Vagina (tissue), 2 donors: Measurements from ENCODE around the gene S1PR2. TPM values are rescaled to one million over a fixed set of nuclear protein-coding genes. Genes with fewer than 3 reads are reported as not detected.

Experiments
- DNase-seq, 2 donors: peaks; one replicate each; pipeline ENCODE4 v3.0.0-alpha.2; 2017; ENCODE audit errors: extremely low spot score in 2 of 2
- H3K27ac ChIP-seq: fragments of 200-600 bp; sonication (generic); one replicate; pipeline ENCODE4 v1.5.1; 2019
- H3K27me3 ChIP-seq: fragments of 200-600 bp; sonication (generic); one replicate; pipeline ENCODE4 v1.5.1; 2019
- H3K36me3 ChIP-seq, 2 donors: fragments of 200-600 bp; sonication (generic); one replicate each; pipeline ENCODE4 v1.5.1; 2017 to 2019
- H3K4me1 ChIP-seq: fragments of 200-600 bp; sonication (generic); one replicate; pipeline ENCODE4 v1.5.1; 2019
- H3K4me3 ChIP-seq, 2 donors: fragments of 200-600 bp; sonication (generic); 1 replicate in 1 of 2; 2 replicates in 1 of 2; pipeline ENCODE4 v1.5.1; 2016 to 2019
- H3K9me3 ChIP-seq: fragments of 200-600 bp; sonication (generic); one replicate; pipeline ENCODE4 v1.5.1; 2019
- POLR2A ChIP-seq, 2 donors: fragments of 450-650 bp; IDR thresholded peaks; one replicate each; pipeline ENCODE4 v1.6.1; 2017; ENCODE audit warnings: antibody characterized with exemption in 2 of 2, mild to moderate bottlenecking in 2 of 2, moderate library complexity in 2 of 2
- POLR2AphosphoS5 ChIP-seq, 2 donors: sonication (generic); formaldehyde crosslinking; IDR thresholded peaks; one replicate each; pipeline ENCODE4 v1.9.0; 2017; ENCODE audit warnings: antibody characterized with exemption in 2 of 2, mild to moderate bottlenecking in 2 of 2, low read depth in 1 of 2; ENCODE audit not compliant: insufficient read depth in 1 of 2
- intact Hi-C: fragments of 100-400 bp; cut with DNase I; formaldehyde crosslinking; loops from one replicate; pipeline ENCODE4 v1.15.1; 2023
- total RNA-seq: library from RNA; depleted of rRNA; stranded (reverse); fragments of >200 nt; gene quantifications from one replicate; pipeline ENCODE4 v1.2.3, GENCODE V29; 2016
- TF ChIP-seq, protein P1 (sequence below), 3 experiments: fragments of 450-650 bp in 2 of 3; fragments of 200-600 bp in 1 of 3; sonication (generic) in 1 of 3; IDR thresholded peaks; one replicate each; pipeline ENCODE4 v1.5.1; 2017 to 2019; ENCODE audit warnings: antibody characterized with exemption in 3 of 3, mild to moderate bottlenecking in 2 of 3, moderate library complexity in 2 of 3

Gene S1PR2
- total RNA-seq, 1 donor from 2014 or later: 28.2 TPM

DNA sequence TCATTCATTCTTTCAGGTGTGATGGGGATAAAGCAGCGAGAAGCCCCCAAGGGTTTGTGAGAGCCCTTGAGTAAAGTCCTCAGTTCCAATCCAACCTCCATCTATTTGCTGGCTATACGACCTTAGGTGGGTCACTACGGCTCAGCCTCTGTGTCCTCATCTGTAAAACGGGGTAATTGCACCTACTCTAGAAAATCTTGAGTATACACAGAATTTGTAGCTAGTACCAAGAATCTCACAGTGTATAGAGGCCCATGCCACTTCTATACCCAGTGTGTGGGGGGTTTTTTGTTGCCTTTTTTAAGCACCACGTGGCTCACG lies 36.0 kb downstream of the S1PR2 start:
- Histone ChIP-seq H3K27me3 (no peaks in the 10 kb centered on the region), H3K27ac (peak overlapping the region; percentile 83), H3K9me3 (no peaks in the 10 kb centered on the region), H3K36me3 (no peaks in the 10 kb centered on the region), H3K4me3 (peak overlapping the region; percentile 57 to 89), H3K4me1 (peaks cover 27% of the 10 kb centered on the region)
- intact Hi-C loops: no loop called here
- DNase-seq: no peak
- TF ChIP-seq, protein P1, sequence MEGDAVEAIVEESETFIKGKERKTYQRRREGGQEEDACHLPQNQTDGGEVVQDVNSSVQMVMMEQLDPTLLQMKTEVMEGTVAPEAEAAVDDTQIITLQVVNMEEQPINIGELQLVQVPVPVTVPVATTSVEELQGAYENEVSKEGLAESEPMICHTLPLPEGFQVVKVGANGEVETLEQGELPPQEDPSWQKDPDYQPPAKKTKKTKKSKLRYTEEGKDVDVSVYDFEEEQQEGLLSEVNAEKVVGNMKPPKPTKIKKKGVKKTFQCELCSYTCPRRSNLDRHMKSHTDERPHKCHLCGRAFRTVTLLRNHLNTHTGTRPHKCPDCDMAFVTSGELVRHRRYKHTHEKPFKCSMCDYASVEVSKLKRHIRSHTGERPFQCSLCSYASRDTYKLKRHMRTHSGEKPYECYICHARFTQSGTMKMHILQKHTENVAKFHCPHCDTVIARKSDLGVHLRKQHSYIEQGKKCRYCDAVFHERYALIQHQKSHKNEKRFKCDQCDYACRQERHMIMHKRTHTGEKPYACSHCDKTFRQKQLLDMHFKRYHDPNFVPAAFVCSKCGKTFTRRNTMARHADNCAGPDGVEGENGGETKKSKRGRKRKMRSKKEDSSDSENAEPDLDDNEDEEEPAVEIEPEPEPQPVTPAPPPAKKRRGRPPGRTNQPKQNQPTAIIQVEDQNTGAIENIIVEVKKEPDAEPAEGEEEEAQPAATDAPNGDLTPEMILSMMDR (IDR thresholded peaks at IDR 0.05): no peak
- no peak for TF ChIP-seq POLR2A (IDR thresholded peaks at IDR 0.05)
- no peak for TF ChIP-seq POLR2AphosphoS5 (IDR thresholded peaks at IDR 0.05; ENCODE audit: insufficient read depth in 1 of 2, low read depth in 1 of 2)

DNA sequence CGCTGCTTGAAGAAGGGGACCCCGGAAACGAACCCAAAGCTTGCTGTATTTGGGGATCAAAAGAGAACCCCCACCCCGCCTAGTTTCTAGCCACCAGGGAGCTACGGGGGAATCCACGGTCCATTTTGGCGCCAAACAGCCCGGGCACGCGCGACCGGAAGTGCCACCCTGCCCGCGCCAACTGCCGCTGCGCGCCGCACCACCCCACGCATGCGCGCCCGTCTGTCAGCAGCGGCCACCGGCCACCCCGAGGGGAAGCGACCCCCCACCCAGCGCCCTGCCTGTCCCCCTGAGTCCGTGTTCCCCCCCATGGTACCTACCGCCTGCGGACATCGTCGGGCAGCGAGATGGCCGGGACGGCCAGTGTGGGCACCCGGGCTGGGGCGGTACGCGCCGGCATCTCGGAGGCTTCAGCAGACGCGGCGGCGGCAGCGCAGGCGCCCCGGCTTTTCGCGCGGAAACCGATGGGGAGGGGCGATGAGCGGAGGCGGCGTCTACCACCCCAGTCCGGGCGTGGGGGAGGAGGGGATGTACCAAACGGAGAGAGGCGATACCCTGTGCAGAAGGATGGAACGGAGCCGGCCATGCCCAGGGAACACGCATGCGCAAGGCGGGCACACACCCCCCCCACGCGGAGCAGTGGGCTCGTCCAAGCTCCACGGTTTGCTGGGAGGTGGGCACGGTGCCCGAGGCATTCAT lies 36.5 kb downstream of the S1PR2 start, which contains the start of gene DNMT1:
Gene DNMT1 (minus strand): TSS at position 454 of the 699 bp plus-strand sequence. CDS start 54 bp downstream, at position 400.
- H3K27me3 ChIP-seq: no peaks in the 10 kb centered on the region
- TF ChIP-seq POLR2AphosphoS5 (IDR thresholded peaks at IDR 0.05; ENCODE audit: insufficient read depth in 1 of 2, low read depth in 1 of 2): peak; percentile 84 to 89
- TF ChIP-seq, protein P1 (IDR thresholded peaks at IDR 0.05): no peak
- peak in 1 of 2 donors; percentile 67 for TF ChIP-seq POLR2A (IDR thresholded peaks at IDR 0.05)
- H3K36me3 ChIP-seq: no peaks in the 10 kb centered on the region
- DNase-seq: peak in 1 of 2 donors; percentile 94
- peak within 1 kb of the TSS; percentile 83 for H3K27ac ChIP-seq
- intact Hi-C loops: no loop called here
- H3K4me3 ChIP-seq: peak within 1 kb of the TSS; percentile 57 to 89
- H3K9me3 ChIP-seq: no peaks in the 10 kb centered on the region
- peaks cover 27% of the 10 kb centered on the region for H3K4me1 ChIP-seq

DNA sequence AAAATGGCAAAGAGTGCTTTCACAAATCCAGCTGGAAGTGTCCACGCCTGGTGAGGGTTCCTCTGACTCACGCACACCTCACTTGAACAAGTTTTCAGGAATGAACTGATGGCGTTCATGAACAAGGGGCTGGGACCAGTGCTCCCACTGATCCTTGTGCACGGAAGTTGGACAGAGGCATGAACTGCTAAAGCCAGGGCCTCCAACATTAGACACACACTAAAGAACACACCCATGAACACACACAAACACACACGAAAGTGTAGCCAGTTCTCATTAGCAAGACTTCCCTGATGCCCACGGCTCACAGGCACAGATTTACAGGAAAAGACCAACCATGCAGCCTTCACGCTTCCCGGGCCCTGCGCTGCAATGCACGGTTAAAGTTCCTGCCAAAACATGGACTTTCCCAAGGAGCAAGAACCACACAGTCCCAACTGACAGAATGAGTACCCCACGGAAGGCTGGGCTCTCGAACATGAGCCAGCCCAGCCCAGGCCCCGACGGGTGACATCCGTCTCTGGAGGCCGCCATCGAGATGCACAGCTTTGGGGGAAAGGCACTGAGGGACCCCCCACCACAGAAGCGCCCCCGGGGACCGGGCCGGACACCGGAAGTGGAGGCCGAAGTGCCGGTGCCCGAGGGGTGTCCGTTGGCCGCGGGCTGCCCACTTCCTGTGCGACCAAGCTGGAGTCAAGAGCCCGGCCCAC lies 37.2 kb downstream of the S1PR2 start:
- Histone ChIP-seq H3K27ac (peak overlapping the region; percentile 83), H3K4me1 (peaks cover 27% of the 10 kb centered on the region)
- intact Hi-C loops: no loop called here

DNA sequence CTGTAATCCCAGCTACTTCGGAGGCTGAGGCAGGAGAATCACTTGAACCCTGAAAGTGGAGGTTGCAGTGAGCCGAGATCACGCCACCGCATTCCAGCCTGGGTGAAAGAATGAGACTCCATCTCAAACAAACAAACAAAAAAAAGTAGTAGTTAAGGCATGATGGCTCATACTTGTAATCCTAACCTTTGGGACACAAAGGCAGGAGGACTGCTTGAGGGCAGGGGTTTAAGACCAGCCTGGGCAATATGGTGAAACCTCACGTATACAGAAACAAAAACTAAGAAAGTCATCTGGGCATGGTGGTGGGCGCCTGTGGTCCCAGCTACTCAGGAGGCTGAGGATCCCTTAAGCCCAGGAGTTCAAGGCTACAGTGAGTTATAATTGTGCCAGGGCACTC lies 38.2 kb downstream of the S1PR2 start:
- intact Hi-C loops: no loop called here
- TF ChIP-seq POLR2A (IDR thresholded peaks at IDR 0.05): no peak
- TF ChIP-seq POLR2AphosphoS5 (IDR thresholded peaks at IDR 0.05; ENCODE audit: insufficient read depth in 1 of 2, low read depth in 1 of 2): no peak
- TF ChIP-seq, protein P1 (IDR thresholded peaks at IDR 0.05): no peak
- H3K4me3 ChIP-seq: no peak overlapping the region
- DNase-seq: no peak
- no peaks in the 10 kb centered on the region for H3K36me3 ChIP-seq
- H3K9me3 ChIP-seq: no peaks in the 10 kb centered on the region
- no peaks in the 10 kb centered on the region for H3K27me3 ChIP-seq
- no peak overlapping the region for H3K27ac ChIP-seq
- H3K4me1 ChIP-seq: peaks cover 27% of the 10 kb centered on the region

More for the DNA sequence above, 37.2 kb downstream of the S1PR2 start:
- no peaks in the 10 kb centered on the region for H3K9me3 ChIP-seq
- no peaks in the 10 kb centered on the region for H3K36me3 ChIP-seq
- H3K4me3 ChIP-seq: peak overlapping the region; percentile 57 to 89
- H3K27me3 ChIP-seq: no peaks in the 10 kb centered on the region
- no peak for DNase-seq
- TF ChIP-seq POLR2A (IDR thresholded peaks at IDR 0.05): no peak
- TF ChIP-seq, protein P1 (IDR thresholded peaks at IDR 0.05): no peak
- TF ChIP-seq POLR2AphosphoS5 (IDR thresholded peaks at IDR 0.05; ENCODE audit: insufficient read depth in 1 of 2, low read depth in 1 of 2): no peak

DNA sequence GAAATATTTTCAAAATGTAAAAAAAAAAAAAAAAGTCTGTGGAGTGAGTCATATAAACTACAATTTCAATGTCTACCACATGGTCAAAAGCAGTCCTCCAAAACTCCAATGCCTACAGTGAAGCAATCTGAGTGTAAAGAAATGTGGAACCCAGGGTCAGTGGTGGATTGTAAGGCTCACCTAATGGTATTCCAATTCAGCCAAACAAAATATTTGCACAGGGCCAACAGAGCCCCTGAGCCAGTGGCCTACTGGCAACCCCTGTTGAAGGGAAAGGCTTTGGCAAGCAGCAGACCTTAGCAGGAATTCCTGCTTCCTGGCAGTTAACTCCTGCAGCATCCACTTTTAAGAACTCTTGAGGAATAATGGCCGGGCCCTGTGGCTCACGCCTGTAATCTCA lies 39.8 kb downstream of the S1PR2 start:
- TF ChIP-seq POLR2A (IDR thresholded peaks at IDR 0.05) (no peak), POLR2AphosphoS5 (IDR thresholded peaks at IDR 0.05; ENCODE audit: insufficient read depth in 1 of 2, low read depth in 1 of 2) (peak in 1 of 2 donors; percentile 59)
- H3K9me3 ChIP-seq: no peaks in the 10 kb centered on the region
- H3K4me1 ChIP-seq: peaks cover 27% of the 10 kb centered on the region
- no peaks in the 10 kb centered on the region for H3K36me3 ChIP-seq
- no peak overlapping the region for H3K27ac ChIP-seq
- intact Hi-C loops: no loop called here
- H3K27me3 ChIP-seq: no peaks in the 10 kb centered on the region
- no peak overlapping the region for H3K4me3 ChIP-seq
- DNase-seq: no peak
